ENCODE results near the gene WDPCP.

Gene WDPCP

DNA sequence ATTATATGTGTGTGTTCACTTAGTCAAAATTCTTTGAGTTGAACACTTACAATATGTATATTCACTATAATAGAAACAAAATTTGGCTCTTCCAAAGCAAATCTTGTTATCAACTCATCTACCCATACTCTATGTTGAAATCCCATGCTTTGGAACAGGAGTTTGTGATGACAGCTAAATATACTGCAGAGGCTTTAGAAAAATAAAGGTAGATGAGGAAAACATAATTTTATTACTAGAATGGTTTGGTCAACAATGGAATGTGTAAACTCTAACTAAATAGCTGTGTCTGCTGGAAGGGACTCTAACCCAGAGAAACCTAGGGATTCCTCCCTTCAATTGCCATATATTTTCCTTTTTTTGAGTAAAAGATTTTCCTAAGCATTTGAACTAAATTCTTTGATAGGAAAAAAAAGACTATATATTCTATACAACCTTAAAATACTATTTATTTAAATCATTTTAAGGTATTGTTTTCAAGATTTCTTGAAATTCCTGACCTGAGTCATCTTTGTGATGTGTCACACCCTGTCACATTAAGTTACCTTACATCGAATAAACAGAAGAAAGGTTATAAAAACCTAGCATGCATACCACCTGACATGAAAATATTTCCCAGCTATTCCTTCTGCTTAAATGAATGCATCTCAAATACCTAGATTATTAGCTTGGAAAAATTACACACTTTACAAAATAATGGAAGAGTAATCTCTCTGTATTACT is 362.2 kb downstream of the WDPCP start:
- H3K9me3 ChIP-seq (ENCODE audit: control insufficient read depth, insufficient read depth, low read length): no peaks in the 10 kb centered on the region
- H3K79me2 ChIP-seq (ENCODE audit: control insufficient read depth, low read length): no peaks in the 10 kb centered on the region
- no peaks in the 10 kb centered on the region; the same call in 1 of the 2 replicates for H3K9me2 ChIP-seq (replicated peaks; ENCODE audit: control insufficient read depth, low read length)
- TF ChIP-seq EZH2phosphoT487 (IDR thresholded peaks at IDR 0.05; ENCODE audit: borderline replicate concordance, low read length): no peak
- TF ChIP-seq, protein P1, sequence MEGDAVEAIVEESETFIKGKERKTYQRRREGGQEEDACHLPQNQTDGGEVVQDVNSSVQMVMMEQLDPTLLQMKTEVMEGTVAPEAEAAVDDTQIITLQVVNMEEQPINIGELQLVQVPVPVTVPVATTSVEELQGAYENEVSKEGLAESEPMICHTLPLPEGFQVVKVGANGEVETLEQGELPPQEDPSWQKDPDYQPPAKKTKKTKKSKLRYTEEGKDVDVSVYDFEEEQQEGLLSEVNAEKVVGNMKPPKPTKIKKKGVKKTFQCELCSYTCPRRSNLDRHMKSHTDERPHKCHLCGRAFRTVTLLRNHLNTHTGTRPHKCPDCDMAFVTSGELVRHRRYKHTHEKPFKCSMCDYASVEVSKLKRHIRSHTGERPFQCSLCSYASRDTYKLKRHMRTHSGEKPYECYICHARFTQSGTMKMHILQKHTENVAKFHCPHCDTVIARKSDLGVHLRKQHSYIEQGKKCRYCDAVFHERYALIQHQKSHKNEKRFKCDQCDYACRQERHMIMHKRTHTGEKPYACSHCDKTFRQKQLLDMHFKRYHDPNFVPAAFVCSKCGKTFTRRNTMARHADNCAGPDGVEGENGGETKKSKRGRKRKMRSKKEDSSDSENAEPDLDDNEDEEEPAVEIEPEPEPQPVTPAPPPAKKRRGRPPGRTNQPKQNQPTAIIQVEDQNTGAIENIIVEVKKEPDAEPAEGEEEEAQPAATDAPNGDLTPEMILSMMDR (IDR thresholded peaks at IDR 0.05; ENCODE audit: low read depth, low read length, poor library complexity, severe bottlenecking): no peak
- no peaks in the 10 kb centered on the region for H3K36me3 ChIP-seq (ENCODE audit: control insufficient read depth, low read length)
- no peaks in the 10 kb centered on the region for H3K4me1 ChIP-seq (ENCODE audit: control insufficient read depth, low read length)
- no peak overlapping the region for H3K4me2 ChIP-seq (ENCODE audit: low read length)
- H3K27ac ChIP-seq (ENCODE audit: low read depth, low read length): no peak overlapping the region
- no peaks in the 10 kb centered on the region for H3K27me3 ChIP-seq (ENCODE audit: control insufficient read depth, low read length)
- H3F3A ChIP-seq (ENCODE audit: control insufficient read depth, insufficient read depth): no peaks in the 10 kb centered on the region
- H4K20me1 ChIP-seq (ENCODE audit: control insufficient read depth, insufficient read depth, low read depth, low read length): no peaks in the 10 kb centered on the region
- H3K4me3 ChIP-seq (ENCODE audit: low read length): no peak overlapping the region

DNA sequence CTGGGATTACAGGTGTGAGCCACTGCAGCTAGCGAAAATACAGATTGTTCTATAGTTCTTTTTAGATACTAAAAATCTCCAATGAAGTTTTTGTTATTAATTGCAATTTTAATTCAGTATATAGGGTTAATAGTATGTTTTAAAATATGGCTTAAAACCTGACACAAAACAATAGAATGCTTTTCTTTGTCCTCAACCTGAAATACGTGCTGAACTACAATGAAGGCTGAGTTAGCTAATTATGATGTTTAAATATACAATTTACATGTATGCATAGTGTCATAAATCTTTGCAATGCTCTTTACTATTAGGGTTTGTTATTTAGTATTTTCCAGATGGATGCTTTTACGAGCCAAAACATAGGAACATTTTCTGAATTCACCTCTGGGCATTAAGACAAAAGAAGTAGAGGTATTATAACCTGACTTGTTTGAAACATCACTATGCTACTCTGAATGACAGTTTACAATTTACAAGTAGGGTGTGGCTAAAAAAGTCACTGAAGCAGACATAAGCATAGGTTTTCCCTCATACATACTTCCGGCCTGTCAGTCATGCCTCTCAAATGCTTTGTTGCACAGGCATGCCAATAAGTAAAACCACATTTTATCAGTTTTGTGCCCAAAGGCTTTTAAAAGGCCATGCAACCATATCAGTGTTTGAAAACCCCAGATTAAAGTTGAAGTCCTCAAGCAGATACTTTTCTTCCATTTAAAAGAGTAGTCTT is 369.3 kb downstream of the WDPCP start:
- Histone ChIP-seq H3F3A (ENCODE audit: control insufficient read depth, insufficient read depth) (no peaks in the 10 kb centered on the region), H3K27me3 (ENCODE audit: control insufficient read depth, low read length) (no peaks in the 10 kb centered on the region), H3K4me2 (ENCODE audit: low read length) (no peak overlapping the region), H3K79me2 (ENCODE audit: control insufficient read depth, low read length) (no peaks in the 10 kb centered on the region), H3K27ac (ENCODE audit: low read depth, low read length) (no peak overlapping the region), H3K36me3 (ENCODE audit: control insufficient read depth, low read length) (no peaks in the 10 kb centered on the region), H3K4me3 (ENCODE audit: low read length) (no peak overlapping the region), H3K9me3 (ENCODE audit: control insufficient read depth, insufficient read depth, low read length) (no peaks in the 10 kb centered on the region), H4K20me1 (ENCODE audit: control insufficient read depth, insufficient read depth, low read depth, low read length) (no peaks in the 10 kb centered on the region), H3K4me1 (ENCODE audit: control insufficient read depth, low read length) (no peaks in the 10 kb centered on the region), H3K9me2 (replicated peaks; ENCODE audit: control insufficient read depth, low read length) (no peaks in the 10 kb centered on the region)
- TF ChIP-seq, protein P1 (IDR thresholded peaks at IDR 0.05; ENCODE audit: low read depth, low read length, poor library complexity, severe bottlenecking): no peak
- TF ChIP-seq EZH2phosphoT487 (IDR thresholded peaks at IDR 0.05; ENCODE audit: borderline replicate concordance, low read length): no peak

DNA sequence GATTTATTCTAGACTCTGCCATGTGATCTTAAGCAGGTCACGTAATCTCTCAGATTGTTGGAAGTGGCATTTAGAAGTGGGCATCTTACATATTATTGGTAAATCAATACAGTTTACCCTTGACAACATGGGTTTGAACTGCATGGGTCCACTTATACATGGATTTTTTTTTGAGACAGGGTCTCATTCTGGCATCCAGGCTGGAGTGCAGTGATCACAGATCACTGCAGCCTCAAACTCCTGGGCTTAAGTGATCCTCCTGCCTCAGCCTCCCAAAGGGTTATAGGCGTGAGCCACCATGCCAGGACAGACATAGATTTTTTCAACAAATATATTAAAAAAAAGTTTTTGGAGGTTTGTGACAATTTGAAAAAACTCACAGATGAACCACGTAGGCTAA is 393.0 kb downstream of the WDPCP start:
- Histone ChIP-seq H3K9me2 (replicated peaks; ENCODE audit: control insufficient read depth, low read length) (no peaks in the 10 kb centered on the region), H3K4me2 (ENCODE audit: low read length) (no peak overlapping the region), H3K27ac (ENCODE audit: low read depth, low read length) (no peak overlapping the region), H3K36me3 (ENCODE audit: control insufficient read depth, low read length) (no peaks in the 10 kb centered on the region), H3K9me3 (ENCODE audit: control insufficient read depth, insufficient read depth, low read length) (no peaks in the 10 kb centered on the region), H4K20me1 (ENCODE audit: control insufficient read depth, insufficient read depth, low read depth, low read length) (no peaks in the 10 kb centered on the region), H3K4me3 (ENCODE audit: low read length) (no peak overlapping the region), H3K4me1 (ENCODE audit: control insufficient read depth, low read length) (no peaks in the 10 kb centered on the region), H3K27me3 (ENCODE audit: control insufficient read depth, low read length) (no peaks in the 10 kb centered on the region), H3K79me2 (ENCODE audit: control insufficient read depth, low read length) (no peaks in the 10 kb centered on the region), H3F3A (ENCODE audit: control insufficient read depth, insufficient read depth) (no peaks in the 10 kb centered on the region)
- TF ChIP-seq EZH2phosphoT487 (IDR thresholded peaks at IDR 0.05; ENCODE audit: borderline replicate concordance, low read length): no peak
- TF ChIP-seq, protein P1 (IDR thresholded peaks at IDR 0.05; ENCODE audit: low read depth, low read length, poor library complexity, severe bottlenecking): no peak
